ENCODE measurements around the gene UVRAG. TPM values are rescaled to one million over a fixed set of nuclear protein-coding genes. Genes with fewer than 3 reads are reported as not detected.

UVRAG gene
- total RNA-seq, 1 donor from 2014 or later, result 7.4 TPM

- no peak for DNase-seq (ENCODE audit: low read depth)
- TF ChIP-seq, protein P1, sequence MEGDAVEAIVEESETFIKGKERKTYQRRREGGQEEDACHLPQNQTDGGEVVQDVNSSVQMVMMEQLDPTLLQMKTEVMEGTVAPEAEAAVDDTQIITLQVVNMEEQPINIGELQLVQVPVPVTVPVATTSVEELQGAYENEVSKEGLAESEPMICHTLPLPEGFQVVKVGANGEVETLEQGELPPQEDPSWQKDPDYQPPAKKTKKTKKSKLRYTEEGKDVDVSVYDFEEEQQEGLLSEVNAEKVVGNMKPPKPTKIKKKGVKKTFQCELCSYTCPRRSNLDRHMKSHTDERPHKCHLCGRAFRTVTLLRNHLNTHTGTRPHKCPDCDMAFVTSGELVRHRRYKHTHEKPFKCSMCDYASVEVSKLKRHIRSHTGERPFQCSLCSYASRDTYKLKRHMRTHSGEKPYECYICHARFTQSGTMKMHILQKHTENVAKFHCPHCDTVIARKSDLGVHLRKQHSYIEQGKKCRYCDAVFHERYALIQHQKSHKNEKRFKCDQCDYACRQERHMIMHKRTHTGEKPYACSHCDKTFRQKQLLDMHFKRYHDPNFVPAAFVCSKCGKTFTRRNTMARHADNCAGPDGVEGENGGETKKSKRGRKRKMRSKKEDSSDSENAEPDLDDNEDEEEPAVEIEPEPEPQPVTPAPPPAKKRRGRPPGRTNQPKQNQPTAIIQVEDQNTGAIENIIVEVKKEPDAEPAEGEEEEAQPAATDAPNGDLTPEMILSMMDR (conservative IDR thresholded peaks at IDR 0.05; ENCODE audit: low read depth, low read length), result peak; percentile 72
- H3K4me3 ChIP-seq (ENCODE audit: low read depth, low read length), result peak overlapping the region; percentile 33
These were observed 337.2 kb downstream of the UVRAG start for GRCh38 chr11:76152086-76152681.

GRCh38 chr11:76152741-76153570, 337.9 kb downstream of the UVRAG start:
- TF ChIP-seq, protein P1 (conservative IDR thresholded peaks at IDR 0.05; ENCODE audit: low read depth, low read length), result no peak
- H3K4me3 ChIP-seq (ENCODE audit: low read depth, low read length), result no peak overlapping the region
- DNase-seq (ENCODE audit: low read depth), result no peak

- H3K4me3 ChIP-seq (ENCODE audit: low read depth, low read length), result no peak overlapping the region
- no peak for DNase-seq (ENCODE audit: low read depth)
- TF ChIP-seq, protein P1 (conservative IDR thresholded peaks at IDR 0.05; ENCODE audit: low read depth, low read length), result no peak
These were observed 338.5 kb downstream of the UVRAG start for GRCh38 chr11:76153571-76153923.

GRCh38 chr11:76155500-76156227, 340.7 kb downstream of the UVRAG start:
- TF ChIP-seq, protein P1 (conservative IDR thresholded peaks at IDR 0.05; ENCODE audit: low read depth, low read length), result no peak
- no peak for DNase-seq (ENCODE audit: low read depth)
- H3K4me3 ChIP-seq (ENCODE audit: low read depth, low read length), result no peak overlapping the region

- TF ChIP-seq, protein P1 (conservative IDR thresholded peaks at IDR 0.05; ENCODE audit: low read depth, low read length), result no peak
- DNase-seq (ENCODE audit: low read depth), result no peak
- no peak overlapping the region for H3K4me3 ChIP-seq (ENCODE audit: low read depth, low read length)
These were observed 342.0 kb downstream of the UVRAG start for GRCh38 chr11:76156971-76157427.

- DNase-seq (ENCODE audit: low read depth), result no peak
- no peak overlapping the region for H3K4me3 ChIP-seq (ENCODE audit: low read depth, low read length)
- TF ChIP-seq, protein P1 (conservative IDR thresholded peaks at IDR 0.05; ENCODE audit: low read depth, low read length), result no peak
These were observed 342.9 kb downstream of the UVRAG start for GRCh38 chr11:76157891-76158290.

Measured in epithelial cell of proximal tubule (primary cell).